ENCODE results near the gene NEK11. TPM values are rescaled to one million over a fixed set of nuclear protein-coding genes. Genes with fewer than 3 reads are reported as not detected.

NEK11 gene
- total and polyA plus RNA-seq, 4 donors, result 4.0 to 36.3 (median 9.8) TPM

DNA sequence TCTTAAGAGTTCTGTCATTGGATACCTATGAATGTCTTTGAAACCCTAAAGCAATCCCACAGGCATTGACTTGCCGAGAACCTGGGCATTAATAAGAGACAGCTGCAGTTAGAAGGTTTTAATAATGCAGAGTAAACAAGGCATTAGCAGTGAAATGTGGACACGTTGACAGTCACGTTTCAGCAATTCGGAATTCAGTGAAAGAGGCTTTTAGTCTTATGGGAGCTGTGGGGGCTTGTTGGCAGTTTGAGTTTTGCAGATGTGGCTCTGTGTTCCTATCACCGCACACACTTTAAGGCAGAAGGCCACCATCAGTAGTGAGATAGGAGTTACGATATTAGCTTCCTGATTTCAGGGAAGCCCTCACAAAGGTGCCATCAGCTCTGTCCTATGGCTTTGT is 209.7 kb downstream of the NEK11 start:
- DNase-seq, result no peak
- H3K27me3 ChIP-seq (ENCODE audit: control insufficient read depth in 3 of 3, insufficient read depth in 3 of 3, low read length in 2 of 3), result no peaks in the 10 kb centered on the region
- no peak for ATAC-seq (ENCODE audit: insufficient read depth, low FRiP score)
- TF ChIP-seq, protein P1, sequence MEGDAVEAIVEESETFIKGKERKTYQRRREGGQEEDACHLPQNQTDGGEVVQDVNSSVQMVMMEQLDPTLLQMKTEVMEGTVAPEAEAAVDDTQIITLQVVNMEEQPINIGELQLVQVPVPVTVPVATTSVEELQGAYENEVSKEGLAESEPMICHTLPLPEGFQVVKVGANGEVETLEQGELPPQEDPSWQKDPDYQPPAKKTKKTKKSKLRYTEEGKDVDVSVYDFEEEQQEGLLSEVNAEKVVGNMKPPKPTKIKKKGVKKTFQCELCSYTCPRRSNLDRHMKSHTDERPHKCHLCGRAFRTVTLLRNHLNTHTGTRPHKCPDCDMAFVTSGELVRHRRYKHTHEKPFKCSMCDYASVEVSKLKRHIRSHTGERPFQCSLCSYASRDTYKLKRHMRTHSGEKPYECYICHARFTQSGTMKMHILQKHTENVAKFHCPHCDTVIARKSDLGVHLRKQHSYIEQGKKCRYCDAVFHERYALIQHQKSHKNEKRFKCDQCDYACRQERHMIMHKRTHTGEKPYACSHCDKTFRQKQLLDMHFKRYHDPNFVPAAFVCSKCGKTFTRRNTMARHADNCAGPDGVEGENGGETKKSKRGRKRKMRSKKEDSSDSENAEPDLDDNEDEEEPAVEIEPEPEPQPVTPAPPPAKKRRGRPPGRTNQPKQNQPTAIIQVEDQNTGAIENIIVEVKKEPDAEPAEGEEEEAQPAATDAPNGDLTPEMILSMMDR (IDR thresholded peaks at IDR 0.05; ENCODE audit: control extremely low read depth, extremely low read depth), result no peak
- H3K9ac ChIP-seq (ENCODE audit: insufficient read depth in 1 of 2, low read length in 2 of 2), result no peak overlapping the region
- no peak overlapping the region for H3K4me3 ChIP-seq
- H3K36me3 ChIP-seq (ENCODE audit: control insufficient read depth in 4 of 4, insufficient read depth in 4 of 4, low read length in 4 of 4), result no peaks in the 10 kb centered on the region
- 89 to 91% methylated on average over 6 of the region's 6 CpGs for WGBS, 2 donors
- peaks cover 0 to 23% (median 3%) of the 10 kb centered on the region in 5 donors for H3K4me1 ChIP-seq (ENCODE audit: control insufficient read depth in 5 of 5, insufficient read depth in 5 of 5, low read length in 5 of 5)
- H3K9me3 ChIP-seq (ENCODE audit: control insufficient read depth in 4 of 4, insufficient read depth in 3 of 4, low read length in 3 of 4), result no peaks in the 10 kb centered on the region
- no peak overlapping the region for H3K27ac ChIP-seq (ENCODE audit: low read depth in 1 of 2, low read length in 1 of 2)

DNA sequence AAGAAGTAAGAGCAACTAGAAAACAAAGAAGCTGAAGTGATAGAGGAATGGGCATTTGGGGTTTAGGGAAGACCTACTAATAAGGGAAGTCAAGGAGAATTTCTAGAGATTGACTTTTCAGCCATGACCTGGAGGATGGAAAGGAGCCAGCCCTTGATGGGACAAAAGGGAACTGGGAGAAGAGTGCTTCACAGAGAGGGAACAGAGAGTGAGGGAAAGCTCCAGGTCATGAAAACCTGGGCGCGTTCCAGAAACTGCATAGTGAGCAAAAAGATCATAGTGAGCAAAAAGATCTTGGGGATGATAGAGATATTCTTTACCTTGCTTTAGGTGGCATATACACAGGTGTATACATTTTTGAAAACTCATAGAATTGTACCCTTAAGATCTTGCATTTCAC is 211.8 kb downstream of the NEK11 start:
- TF ChIP-seq, protein P1 (IDR thresholded peaks at IDR 0.05; ENCODE audit: control extremely low read depth, extremely low read depth), result no peak
- WGBS, 2 donors, result 94 to 95% methylated on average over 2 of the region's 2 CpGs
- H3K4me1 ChIP-seq (ENCODE audit: control insufficient read depth in 5 of 5, insufficient read depth in 5 of 5, low read length in 5 of 5), result peaks cover 0 to 18% (median 0%) of the 10 kb centered on the region in 5 donors
- no peaks in the 10 kb centered on the region for H3K9me3 ChIP-seq (ENCODE audit: control insufficient read depth in 4 of 4, insufficient read depth in 3 of 4, low read length in 3 of 4)
- no peaks in the 10 kb centered on the region for H3K36me3 ChIP-seq (ENCODE audit: control insufficient read depth in 4 of 4, insufficient read depth in 4 of 4, low read length in 4 of 4)
- ATAC-seq (ENCODE audit: insufficient read depth, low FRiP score) (no peak), DNase-seq (no peak)
- no peak overlapping the region for H3K27ac ChIP-seq (ENCODE audit: low read depth in 1 of 2, low read length in 1 of 2)
- no peak overlapping the region for H3K9ac ChIP-seq (ENCODE audit: insufficient read depth in 1 of 2, low read length in 2 of 2)
- H3K27me3 ChIP-seq (ENCODE audit: control insufficient read depth in 3 of 3, insufficient read depth in 3 of 3, low read length in 2 of 3), result no peaks in the 10 kb centered on the region
- H3K4me3 ChIP-seq, result no peak overlapping the region

DNA sequence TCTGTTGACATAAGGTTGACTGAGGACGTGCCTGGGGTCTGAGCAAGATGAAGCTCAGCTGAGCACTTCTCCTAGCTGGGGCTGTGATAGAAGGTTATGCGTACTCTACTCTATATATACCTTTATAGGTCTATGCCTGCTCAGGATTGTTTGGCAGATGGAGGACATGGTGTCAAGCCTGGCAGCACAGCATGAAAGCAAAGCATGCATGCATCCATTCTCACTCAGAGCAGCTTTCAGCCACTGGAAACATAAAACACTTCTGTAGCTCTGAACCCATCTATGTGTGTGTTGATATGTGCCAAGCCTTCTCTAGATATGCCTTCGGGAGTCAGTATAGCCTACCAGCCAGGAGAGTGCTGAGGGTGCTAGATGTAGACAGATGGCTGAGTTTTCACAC is 212.6 kb downstream of the NEK11 start:
- 82 to 88% methylated on average over 3 of the region's 3 CpGs for WGBS, 2 donors
- Histone ChIP-seq H3K9ac (ENCODE audit: insufficient read depth in 1 of 2, low read length in 2 of 2) (no peak overlapping the region), H3K4me1 (ENCODE audit: control insufficient read depth in 5 of 5, insufficient read depth in 5 of 5, low read length in 5 of 5) (peaks cover 0 to 18% (median 0%) of the 10 kb centered on the region in 5 donors), H3K36me3 (ENCODE audit: control insufficient read depth in 4 of 4, insufficient read depth in 4 of 4, low read length in 4 of 4) (no peaks in the 10 kb centered on the region), H3K27ac (ENCODE audit: low read depth in 1 of 2, low read length in 1 of 2) (no peak overlapping the region), H3K4me3 (no peak overlapping the region), H3K27me3 (ENCODE audit: control insufficient read depth in 3 of 3, insufficient read depth in 3 of 3, low read length in 2 of 3) (no peaks in the 10 kb centered on the region), H3K9me3 (ENCODE audit: control insufficient read depth in 4 of 4, insufficient read depth in 3 of 4, low read length in 3 of 4) (no peaks in the 10 kb centered on the region)
- DNase-seq (no peak), ATAC-seq (ENCODE audit: insufficient read depth, low FRiP score) (no peak)
- TF ChIP-seq, protein P1 (IDR thresholded peaks at IDR 0.05; ENCODE audit: control extremely low read depth, extremely low read depth), result no peak

DNA sequence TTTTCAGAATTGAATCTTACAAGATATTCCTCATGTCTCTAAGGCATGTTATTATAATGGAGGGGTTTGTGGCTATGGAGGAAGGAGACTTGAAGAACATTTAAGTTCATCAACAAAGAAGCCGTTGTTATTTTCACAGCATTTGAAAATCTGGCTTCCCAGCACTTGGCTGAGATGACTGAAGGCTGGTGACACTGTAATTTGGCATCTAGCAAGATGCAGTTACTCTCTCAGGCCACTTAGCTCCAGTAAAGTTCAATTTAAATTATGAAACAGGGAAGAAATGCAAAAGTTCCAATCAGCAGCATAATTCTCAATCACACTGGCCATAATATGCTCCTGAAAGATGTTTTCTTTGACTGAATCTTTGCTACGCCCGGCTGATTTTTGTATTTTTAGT is 215.5 kb downstream of the NEK11 start:
- Histone ChIP-seq H3K27ac (ENCODE audit: low read depth in 1 of 2, low read length in 1 of 2) (no peak overlapping the region), H3K4me3 (no peak overlapping the region), H3K27me3 (ENCODE audit: control insufficient read depth in 3 of 3, insufficient read depth in 3 of 3, low read length in 2 of 3) (no peaks in the 10 kb centered on the region), H3K4me1 (ENCODE audit: control insufficient read depth in 5 of 5, insufficient read depth in 5 of 5, low read length in 5 of 5) (peaks cover 0 to 11% (median 0%) of the 10 kb centered on the region in 5 donors), H3K36me3 (ENCODE audit: control insufficient read depth in 4 of 4, insufficient read depth in 4 of 4, low read length in 4 of 4) (peaks cover 0 to 2% (median 0%) of the 10 kb centered on the region in 4 donors), H3K9me3 (ENCODE audit: control insufficient read depth in 4 of 4, insufficient read depth in 3 of 4, low read length in 3 of 4) (no peaks in the 10 kb centered on the region), H3K9ac (ENCODE audit: insufficient read depth in 1 of 2, low read length in 2 of 2) (no peak overlapping the region)
- TF ChIP-seq, protein P1 (IDR thresholded peaks at IDR 0.05; ENCODE audit: control extremely low read depth, extremely low read depth), result no peak
- DNase-seq, result peak in 1 of 3 donors; percentile 21
- 76 to 95% methylated on average over 3 of the region's 3 CpGs for WGBS, 2 donors
- ATAC-seq (ENCODE audit: insufficient read depth, low FRiP score), result no peak

All from lung (tissue), 12 donors.